Measurements from ENCODE around the gene TNIK.

TNIK gene

GRCh38 chr3:171177056-171177455, 283.1 kb downstream of the TNIK start:
- Mint-ChIP-seq H3K27me3 (no peaks in the 10 kb centered on the region), H3K27ac (ENCODE audit: low read depth) (no peak overlapping the region), H3K9me3 (no peaks in the 10 kb centered on the region), H3K4me1 (peaks cover 21% of the 10 kb centered on the region), H3K4me3 (no peak overlapping the region), H3K36me3 (ENCODE audit: insufficient read depth) (peaks cover 35% of the 10 kb centered on the region)
- DNase-seq (ENCODE audit: low spot score in 2 of 2) (no peak), ATAC-seq (replicated peaks; ENCODE audit: extremely low read depth, poor library complexity, severe bottlenecking) (no peak)

- Mint-ChIP-seq H3K36me3 (ENCODE audit: insufficient read depth) (peaks cover 33% of the 10 kb centered on the region), H3K4me1 (peaks cover 16% of the 10 kb centered on the region), H3K27ac (ENCODE audit: low read depth) (peak overlapping the region; percentile 42), H3K27me3 (no peaks in the 10 kb centered on the region), H3K4me3 (no peak overlapping the region), H3K9me3 (no peaks in the 10 kb centered on the region)
- DNase-seq (ENCODE audit: low spot score in 2 of 2) = no peak
- ATAC-seq (replicated peaks; ENCODE audit: extremely low read depth, poor library complexity, severe bottlenecking) = no peak
Observed at GRCh38 chr3:171176244-171176933, 283.8 kb downstream of the TNIK start.

GRCh38 chr3:171175741-171176234, 284.4 kb downstream of the TNIK start:
- Mint-ChIP-seq H3K4me3 (no peak overlapping the region), H3K36me3 (ENCODE audit: insufficient read depth) (peaks cover 32% of the 10 kb centered on the region), H3K4me1 (peaks cover 12% of the 10 kb centered on the region), H3K9me3 (no peaks in the 10 kb centered on the region), H3K27ac (ENCODE audit: low read depth) (peak overlapping the region; percentile 42), H3K27me3 (no peaks in the 10 kb centered on the region)
- DNase-seq (ENCODE audit: low spot score in 2 of 2) = no peak
- ATAC-seq (replicated peaks; ENCODE audit: extremely low read depth, poor library complexity, severe bottlenecking) = no peak

GRCh38 chr3:171173736-171174135, 286.5 kb downstream of the TNIK start:
- Mint-ChIP-seq H3K27me3 (no peaks in the 10 kb centered on the region), H3K27ac (ENCODE audit: low read depth) (no peak overlapping the region), H3K4me1 (peaks cover 12% of the 10 kb centered on the region), H3K4me3 (no peak overlapping the region), H3K9me3 (no peaks in the 10 kb centered on the region), H3K36me3 (ENCODE audit: insufficient read depth) (peaks cover 26% of the 10 kb centered on the region)
- no peak for ATAC-seq (replicated peaks; ENCODE audit: extremely low read depth, poor library complexity, severe bottlenecking)
- no peak for DNase-seq (ENCODE audit: low spot score in 2 of 2)

GRCh38 chr3:171172070-171172469, 288.1 kb downstream of the TNIK start:
- no peak for DNase-seq (ENCODE audit: low spot score in 2 of 2)
- Mint-ChIP-seq H3K4me1 (peaks cover 20% of the 10 kb centered on the region), H3K36me3 (ENCODE audit: insufficient read depth) (peaks cover 24% of the 10 kb centered on the region), H3K27ac (ENCODE audit: low read depth) (no peak overlapping the region), H3K27me3 (no peaks in the 10 kb centered on the region), H3K9me3 (no peaks in the 10 kb centered on the region), H3K4me3 (no peak overlapping the region)
- no peak for ATAC-seq (replicated peaks; ENCODE audit: extremely low read depth, poor library complexity, severe bottlenecking)

GRCh38 chr3:171169866-171170265, 290.3 kb downstream of the TNIK start:
- no peaks in the 10 kb centered on the region for H3K27me3 Mint-ChIP-seq
- no peak overlapping the region for H3K27ac Mint-ChIP-seq (ENCODE audit: low read depth)
- peaks cover 27% of the 10 kb centered on the region for H3K36me3 Mint-ChIP-seq (ENCODE audit: insufficient read depth)
- peaks cover 27% of the 10 kb centered on the region for H3K4me1 Mint-ChIP-seq
- H3K4me3 Mint-ChIP-seq = no peak overlapping the region
- no peak for DNase-seq (ENCODE audit: low spot score in 2 of 2)
- ATAC-seq (replicated peaks; ENCODE audit: extremely low read depth, poor library complexity, severe bottlenecking) = no peak
- H3K9me3 Mint-ChIP-seq = no peaks in the 10 kb centered on the region

- Mint-ChIP-seq H3K27me3 (no peaks in the 10 kb centered on the region), H3K9me3 (no peaks in the 10 kb centered on the region), H3K4me3 (no peak overlapping the region), H3K4me1 (peaks cover 23% of the 10 kb centered on the region), H3K36me3 (ENCODE audit: insufficient read depth) (peaks cover 30% of the 10 kb centered on the region), H3K27ac (ENCODE audit: low read depth) (no peak overlapping the region)
- ATAC-seq (replicated peaks; ENCODE audit: extremely low read depth, poor library complexity, severe bottlenecking) (no peak), DNase-seq (ENCODE audit: low spot score in 2 of 2) (no peak)
Observed at GRCh38 chr3:171169443-171169842, 290.8 kb downstream of the TNIK start.

GRCh38 chr3:171168551-171168950, 291.7 kb downstream of the TNIK start:
- H3K9me3 Mint-ChIP-seq = no peaks in the 10 kb centered on the region
- H3K27me3 Mint-ChIP-seq = no peaks in the 10 kb centered on the region
- peaks cover 23% of the 10 kb centered on the region for H3K4me1 Mint-ChIP-seq
- H3K36me3 Mint-ChIP-seq (ENCODE audit: insufficient read depth) = peaks cover 25% of the 10 kb centered on the region
- DNase-seq (ENCODE audit: low spot score in 2 of 2) (no peak), ATAC-seq (replicated peaks; ENCODE audit: extremely low read depth, poor library complexity, severe bottlenecking) (no peak)
- H3K4me3 Mint-ChIP-seq = no peak overlapping the region
- H3K27ac Mint-ChIP-seq (ENCODE audit: low read depth) = no peak overlapping the region

GRCh38 chr3:171168086-171168485, 292.1 kb downstream of the TNIK start:
- peaks cover 23% of the 10 kb centered on the region for H3K4me1 Mint-ChIP-seq
- no peak overlapping the region for H3K27ac Mint-ChIP-seq (ENCODE audit: low read depth)
- H3K36me3 Mint-ChIP-seq (ENCODE audit: insufficient read depth) = peaks cover 28% of the 10 kb centered on the region
- H3K27me3 Mint-ChIP-seq = no peaks in the 10 kb centered on the region
- no peak overlapping the region for H3K4me3 Mint-ChIP-seq
- no peak for ATAC-seq (replicated peaks; ENCODE audit: extremely low read depth, poor library complexity, severe bottlenecking)
- no peak for DNase-seq (ENCODE audit: low spot score in 2 of 2)
- peaks cover 2% of the 10 kb centered on the region for H3K9me3 Mint-ChIP-seq

GRCh38 chr3:171165983-171166382, 294.2 kb downstream of the TNIK start:
- ATAC-seq (replicated peaks; ENCODE audit: extremely low read depth, poor library complexity, severe bottlenecking) (no peak), DNase-seq (ENCODE audit: low spot score in 2 of 2) (no peak)
- Mint-ChIP-seq H3K27me3 (no peaks in the 10 kb centered on the region), H3K4me3 (no peak overlapping the region), H3K36me3 (ENCODE audit: insufficient read depth) (peaks cover 35% of the 10 kb centered on the region), H3K4me1 (peaks cover 23% of the 10 kb centered on the region), H3K27ac (ENCODE audit: low read depth) (peak overlapping the region; percentile 74), H3K9me3 (peaks cover 8% of the 10 kb centered on the region)

- no peak overlapping the region for H3K4me3 Mint-ChIP-seq
- H3K9me3 Mint-ChIP-seq = peaks cover 8% of the 10 kb centered on the region
Observed at GRCh38 chr3:171165499-171165921, 294.7 kb downstream of the TNIK start.

GRCh38 chr3:171164067-171164465, 296.1 kb downstream of the TNIK start:
- Mint-ChIP-seq H3K27me3 (no peaks in the 10 kb centered on the region), H3K9me3 (peaks cover 8% of the 10 kb centered on the region), H3K4me1 (peaks cover 23% of the 10 kb centered on the region), H3K27ac (ENCODE audit: low read depth) (no peak overlapping the region), H3K4me3 (no peak overlapping the region), H3K36me3 (ENCODE audit: insufficient read depth) (peaks cover 41% of the 10 kb centered on the region)
- DNase-seq (ENCODE audit: low spot score in 2 of 2) (no peak), ATAC-seq (replicated peaks; ENCODE audit: extremely low read depth, poor library complexity, severe bottlenecking) (no peak)

More at GRCh38 chr3:171165499-171165921, 294.7 kb downstream of the TNIK start:
- DNase-seq (ENCODE audit: low spot score in 2 of 2) (no peak), ATAC-seq (replicated peaks; ENCODE audit: extremely low read depth, poor library complexity, severe bottlenecking) (no peak)
- peak overlapping the region; percentile 74 for H3K27ac Mint-ChIP-seq (ENCODE audit: low read depth)
- H3K36me3 Mint-ChIP-seq (ENCODE audit: insufficient read depth) = peaks cover 35% of the 10 kb centered on the region
- H3K27me3 Mint-ChIP-seq = no peaks in the 10 kb centered on the region
- peaks cover 23% of the 10 kb centered on the region for H3K4me1 Mint-ChIP-seq

Data from central memory CD8-positive, alpha-beta T cell (primary cell).